GM19397 (cell line): Measurements from ENCODE around the gene PLXNA3.

Experiments
- ATAC-seq: cut with Tn5 transposase; IDR thresholded peaks from one replicate; pipeline ENCODE4 v1.9.1; 2021; ENCODE audit warnings: mild to moderate bottlenecking, moderate library complexity; ENCODE audit not compliant: unreplicated experiment

Gene PLXNA3

DNA sequence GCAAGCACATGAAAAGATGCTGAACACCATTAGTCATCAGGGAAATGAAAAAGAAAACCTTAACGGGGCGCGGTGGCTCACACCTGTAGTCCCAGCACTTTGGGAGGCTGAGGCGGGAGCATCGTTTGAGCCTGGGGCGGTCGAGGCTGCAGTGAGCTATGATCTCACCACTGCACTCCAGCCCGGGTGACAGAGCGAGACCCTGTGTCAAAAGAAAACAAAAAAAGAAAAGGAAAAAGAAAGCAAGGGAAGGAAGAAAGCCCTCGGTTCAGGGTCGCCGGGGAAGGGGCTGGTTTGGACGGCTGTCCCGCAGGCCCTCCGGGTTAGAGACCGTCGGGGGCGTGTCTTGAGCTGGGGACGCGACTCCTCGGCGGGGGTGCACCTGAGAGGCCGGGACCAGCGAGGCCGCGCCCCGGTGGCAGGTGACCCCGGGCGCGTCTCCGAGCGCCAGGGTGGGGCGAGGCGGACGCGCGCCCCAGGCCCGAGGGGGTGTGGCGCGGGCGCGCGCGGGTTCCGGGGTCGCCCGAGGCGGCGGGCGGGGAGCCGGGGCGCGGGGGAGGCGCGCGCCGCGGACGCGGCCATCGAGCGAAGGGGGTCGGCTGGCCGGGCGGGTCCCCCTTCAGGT lies 478 bp upstream of the PLXNA3 start:
- ATAC-seq = no peak

DNA sequence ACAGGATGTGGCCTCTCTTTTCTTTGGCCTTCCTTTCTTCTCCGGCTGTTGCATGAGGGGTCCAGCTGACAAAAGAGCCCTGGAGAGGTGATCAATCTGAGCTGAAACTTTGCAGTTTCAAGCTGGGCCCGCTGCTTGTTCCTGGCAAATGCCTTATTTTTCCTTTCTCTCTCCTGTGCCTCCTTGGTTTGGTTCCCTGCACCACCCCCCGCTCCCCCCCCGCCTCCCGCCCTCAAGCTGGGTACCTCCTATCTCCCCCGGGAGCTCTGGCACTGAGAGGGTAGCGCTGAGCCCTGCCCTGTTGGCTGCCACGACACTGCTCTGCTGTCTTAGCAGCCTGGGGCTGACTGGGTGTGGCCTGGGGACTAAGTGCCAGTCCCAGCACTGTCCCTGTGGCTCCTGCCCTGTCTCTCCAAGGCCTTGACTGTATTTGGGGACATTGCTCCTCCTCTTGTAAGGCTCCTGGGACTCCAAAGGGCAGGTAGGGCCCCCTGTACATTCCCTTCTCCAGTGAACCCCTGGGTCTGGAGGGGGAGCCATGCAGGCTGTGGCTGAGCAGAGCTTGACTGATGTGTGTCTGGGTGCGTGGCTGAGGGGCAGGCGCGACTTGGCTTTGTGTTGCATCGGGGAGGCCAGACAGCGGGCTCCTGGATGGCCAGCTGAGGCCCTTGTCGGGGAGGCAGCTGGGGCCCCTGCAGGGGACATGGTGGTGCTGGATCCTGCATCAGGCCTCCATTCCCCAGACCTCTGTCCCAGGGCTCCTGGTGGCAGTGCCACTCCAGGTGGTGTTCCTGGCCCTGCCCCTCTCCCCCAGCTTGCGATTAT lies 1.1 kb downstream of the PLXNA3 start:
- no peak for ATAC-seq

DNA sequence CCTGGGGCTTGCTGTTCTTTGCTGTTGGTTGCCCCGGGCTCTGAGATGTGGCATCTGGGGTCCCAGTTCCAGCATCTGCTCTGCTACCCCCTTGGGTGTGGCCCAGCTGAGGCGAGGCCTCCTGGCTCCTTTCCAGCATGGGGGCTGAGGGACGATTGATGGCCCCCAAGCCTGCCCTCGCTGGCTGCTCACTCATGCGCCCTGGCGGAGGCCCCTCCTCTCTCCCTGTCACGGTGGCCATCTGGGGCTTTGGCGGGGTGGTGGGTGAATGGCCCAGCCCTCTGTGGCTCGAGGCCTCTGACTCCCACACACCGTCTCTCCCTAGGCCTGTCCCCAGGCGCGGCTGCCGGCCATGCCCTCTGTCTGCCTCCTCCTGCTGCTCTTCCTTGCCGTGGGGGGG lies 1.8 kb downstream of the PLXNA3 start:
- ATAC-seq = no peak

DNA sequence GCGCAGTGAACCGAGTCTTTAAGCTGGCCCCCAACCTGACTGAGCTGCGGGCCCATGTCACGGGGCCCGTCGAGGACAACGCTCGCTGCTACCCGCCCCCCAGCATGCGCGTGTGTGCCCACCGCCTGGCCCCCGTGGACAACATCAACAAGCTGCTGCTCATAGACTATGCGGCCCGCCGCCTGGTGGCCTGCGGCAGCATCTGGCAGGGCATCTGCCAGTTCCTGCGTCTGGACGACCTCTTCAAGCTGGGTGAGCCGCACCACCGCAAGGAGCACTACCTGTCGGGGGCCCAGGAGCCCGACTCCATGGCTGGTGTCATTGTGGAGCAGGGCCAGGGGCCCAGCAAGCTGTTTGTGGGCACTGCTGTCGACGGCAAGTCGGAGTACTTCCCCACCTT lies 2.2 kb downstream of the PLXNA3 start:
- no peak for ATAC-seq

DNA sequence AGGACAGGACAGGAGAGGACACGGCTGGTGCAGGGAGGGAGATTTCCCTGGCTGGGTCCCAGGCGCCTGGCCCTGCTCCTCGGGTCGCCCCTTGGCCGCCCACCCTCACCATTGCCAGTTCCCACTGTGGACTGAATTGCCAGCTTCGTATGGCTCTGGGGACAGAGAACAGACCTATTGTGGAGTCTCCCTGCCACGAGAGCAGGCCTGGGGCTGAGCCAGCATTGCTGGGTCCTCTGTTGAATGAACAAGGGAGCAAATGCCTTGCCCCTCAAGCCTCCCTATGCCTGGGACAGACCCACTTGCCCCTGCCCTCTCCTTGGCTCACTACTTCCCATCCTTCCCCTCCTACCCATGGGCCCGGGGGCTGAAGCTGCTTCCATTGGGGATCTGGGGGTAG lies 4.3 kb downstream of the PLXNA3 start:
- ATAC-seq = no peak

DNA sequence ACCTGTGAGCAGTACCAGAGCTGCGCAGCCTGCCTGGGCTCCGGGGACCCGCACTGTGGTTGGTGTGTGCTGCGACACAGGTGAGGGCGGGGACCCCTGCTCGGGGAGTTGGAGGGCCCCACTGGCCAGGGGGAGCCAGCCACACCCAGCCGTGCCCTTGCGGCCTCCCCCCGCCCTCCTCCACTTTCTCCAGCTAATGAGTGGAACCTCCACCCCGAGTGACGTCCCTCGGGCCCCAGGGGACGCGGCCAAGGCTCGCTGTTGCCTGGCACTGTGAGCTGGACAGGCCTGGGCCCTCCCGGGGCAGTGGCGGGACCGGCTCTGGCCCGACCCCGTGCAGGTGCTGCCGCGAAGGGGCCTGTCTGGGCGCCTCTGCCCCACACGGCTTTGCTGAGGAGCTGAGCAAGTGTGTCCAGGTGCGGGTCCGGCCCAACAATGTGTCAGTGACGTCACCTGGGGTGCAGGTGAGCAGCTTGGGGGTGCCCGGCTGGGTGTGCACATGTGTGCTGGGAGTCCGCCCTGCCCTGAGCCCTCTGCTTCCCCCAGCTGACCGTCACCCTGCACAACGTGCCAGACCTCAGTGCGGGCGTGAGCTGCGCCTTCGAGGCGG lies 5.6 kb downstream of the PLXNA3 start:
- no peak for ATAC-seq

DNA sequence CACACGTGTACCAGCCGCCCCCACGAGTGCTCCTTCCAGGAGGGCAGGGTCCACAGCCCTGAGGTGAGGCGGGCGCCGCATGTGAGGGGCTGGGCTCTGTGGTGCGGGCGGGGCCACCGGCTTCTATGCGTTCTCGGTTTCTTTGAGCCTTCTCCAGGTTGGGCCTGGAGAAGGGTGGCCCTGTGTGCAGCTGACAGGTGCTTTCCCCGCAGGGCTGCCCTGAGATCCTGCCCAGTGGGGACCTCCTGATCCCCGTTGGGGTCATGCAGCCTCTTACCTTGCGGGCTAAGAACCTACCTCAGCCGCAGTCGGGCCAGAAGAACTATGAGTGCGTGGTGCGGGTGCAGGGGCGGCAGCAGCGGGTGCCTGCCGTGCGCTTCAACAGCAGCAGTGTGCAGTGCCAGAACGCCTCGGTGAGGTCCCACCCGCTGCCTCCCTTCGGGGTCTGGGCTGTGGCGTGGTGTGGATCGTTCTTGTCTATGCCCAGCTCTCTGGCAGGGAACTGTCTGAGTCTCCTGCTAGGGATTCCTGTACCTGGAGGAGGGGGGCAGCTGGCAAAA lies 6.8 kb downstream of the PLXNA3 start:
- no peak for ATAC-seq

DNA sequence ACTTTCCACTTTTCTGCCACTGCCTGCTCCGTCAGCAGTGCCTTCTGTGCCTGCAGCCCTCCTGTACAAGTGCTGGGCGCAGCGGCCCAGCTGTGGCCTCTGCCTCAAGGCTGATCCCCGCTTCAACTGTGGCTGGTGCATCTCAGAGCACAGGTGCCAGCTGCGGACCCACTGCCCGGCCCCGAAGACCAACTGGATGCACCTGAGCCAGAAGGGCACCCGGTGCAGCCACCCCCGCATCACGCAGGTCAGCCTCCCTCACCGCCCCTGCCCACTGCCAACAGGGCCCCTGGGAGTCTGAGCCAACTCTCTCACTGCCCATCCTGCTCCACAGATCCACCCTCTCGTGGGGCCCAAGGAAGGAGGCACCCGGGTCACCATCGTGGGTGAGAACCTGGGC lies 7.5 kb downstream of the PLXNA3 start:
- no peak for ATAC-seq

DNA sequence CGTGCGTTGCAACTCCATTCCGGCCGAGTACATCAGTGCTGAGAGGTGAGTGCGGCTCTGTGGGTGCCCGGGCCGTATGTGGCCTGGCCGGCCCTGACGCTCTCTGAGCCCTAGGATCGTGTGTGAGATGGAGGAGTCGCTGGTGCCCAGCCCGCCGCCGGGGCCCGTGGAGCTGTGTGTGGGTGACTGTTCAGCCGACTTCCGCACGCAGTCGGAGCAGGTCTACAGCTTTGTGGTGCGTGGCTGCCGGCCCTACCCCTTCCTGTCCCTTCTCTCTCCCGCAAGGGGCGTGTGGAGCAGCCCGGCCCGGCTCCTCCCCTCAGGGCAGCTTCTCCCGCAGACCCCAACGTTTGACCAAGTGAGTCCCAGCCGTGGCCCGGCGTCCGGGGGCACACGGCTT lies 8.0 kb downstream of the PLXNA3 start:
- no peak for ATAC-seq

DNA sequence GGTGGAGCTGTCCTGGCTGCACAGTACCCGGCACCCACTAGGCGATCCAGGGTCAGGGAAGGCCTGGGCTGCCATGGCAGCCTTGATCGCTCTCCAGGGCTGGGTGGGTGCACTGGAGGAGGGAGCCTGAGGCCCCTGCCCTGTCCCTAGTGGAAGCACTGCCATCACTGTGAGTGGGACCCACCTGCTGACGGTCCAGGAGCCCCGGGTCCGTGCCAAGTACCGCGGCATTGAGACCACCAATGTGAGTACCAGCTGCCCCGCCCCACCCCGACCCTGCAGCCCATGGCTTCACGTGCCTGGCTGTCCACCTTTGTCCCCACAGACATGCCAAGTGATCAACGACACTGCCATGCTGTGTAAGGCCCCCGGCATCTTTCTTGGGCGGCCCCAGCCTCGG lies 8.8 kb downstream of the PLXNA3 start:
- no peak for ATAC-seq

DNA sequence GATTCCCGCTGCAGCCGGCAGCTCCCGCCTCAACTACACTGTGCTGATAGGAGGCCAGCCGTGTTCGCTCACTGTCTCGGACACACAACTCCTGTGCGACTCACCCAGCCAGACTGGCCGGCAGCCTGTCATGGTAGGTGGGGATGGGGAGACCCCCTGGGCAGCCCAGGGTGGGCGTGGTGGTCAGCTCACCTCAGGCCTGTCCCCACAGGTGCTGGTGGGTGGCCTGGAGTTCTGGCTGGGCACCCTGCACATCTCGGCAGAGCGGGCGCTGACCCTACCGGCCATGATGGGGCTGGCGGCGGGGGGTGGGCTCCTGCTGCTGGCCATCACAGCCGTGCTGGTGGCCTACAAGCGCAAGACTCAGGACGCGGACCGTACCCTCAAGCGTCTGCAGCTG lies 9.5 kb downstream of the PLXNA3 start:
- ATAC-seq = no peak

DNA sequence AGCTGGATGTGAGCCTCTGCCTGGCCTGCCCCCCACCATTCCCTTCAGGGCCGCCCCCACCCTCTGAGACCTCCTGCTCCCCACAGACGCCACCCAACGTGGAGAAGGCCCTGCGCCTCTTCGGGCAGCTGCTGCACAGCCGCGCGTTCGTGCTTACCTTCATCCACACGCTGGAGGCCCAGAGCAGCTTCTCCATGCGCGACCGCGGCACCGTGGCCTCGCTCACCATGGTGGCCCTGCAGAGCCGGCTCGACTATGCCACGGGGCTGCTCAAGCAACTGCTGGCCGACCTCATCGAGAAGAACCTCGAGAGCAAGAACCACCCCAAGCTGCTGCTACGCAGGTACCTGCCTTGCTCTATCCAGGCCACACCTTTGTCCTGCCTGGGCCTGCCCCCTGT lies 10.1 kb downstream of the PLXNA3 start:
- ATAC-seq = no peak

DNA sequence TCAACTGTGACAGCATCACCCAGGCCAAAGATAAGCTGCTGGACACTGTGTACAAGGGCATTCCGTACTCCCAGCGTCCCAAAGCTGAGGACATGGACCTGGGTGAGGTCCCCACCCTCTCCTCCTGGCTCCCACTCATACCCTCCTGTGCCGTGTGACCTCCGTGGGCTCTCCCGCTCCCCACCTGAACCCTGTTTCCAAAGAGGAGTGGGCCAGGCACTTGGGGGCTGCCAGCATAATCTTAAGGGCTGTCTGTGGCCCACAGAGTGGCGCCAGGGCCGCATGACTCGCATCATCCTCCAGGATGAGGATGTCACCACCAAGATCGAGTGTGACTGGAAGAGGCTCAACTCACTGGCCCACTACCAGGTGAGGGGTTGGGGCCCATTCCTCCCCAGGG lies 11.0 kb downstream of the PLXNA3 start:
- ATAC-seq = no peak

DNA sequence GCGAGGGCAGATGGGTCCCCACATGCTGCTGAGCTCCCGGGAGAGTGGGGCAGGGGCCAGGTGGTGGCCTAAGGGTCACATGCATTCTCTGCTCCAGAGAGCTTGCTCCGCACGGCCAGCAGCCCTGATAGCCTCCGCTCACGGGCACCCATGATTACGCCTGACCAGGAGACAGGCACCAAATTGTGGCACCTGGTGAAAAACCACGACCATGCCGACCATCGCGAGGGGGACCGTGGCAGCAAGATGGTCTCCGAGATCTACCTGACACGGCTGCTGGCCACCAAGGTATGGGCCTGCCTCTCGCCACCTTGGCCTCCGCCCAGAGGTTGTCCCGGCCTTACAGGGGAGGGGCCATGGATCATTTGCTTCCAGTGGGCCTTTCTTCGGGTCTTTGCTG lies 11.8 kb downstream of the PLXNA3 start:
- ATAC-seq = no peak

DNA sequence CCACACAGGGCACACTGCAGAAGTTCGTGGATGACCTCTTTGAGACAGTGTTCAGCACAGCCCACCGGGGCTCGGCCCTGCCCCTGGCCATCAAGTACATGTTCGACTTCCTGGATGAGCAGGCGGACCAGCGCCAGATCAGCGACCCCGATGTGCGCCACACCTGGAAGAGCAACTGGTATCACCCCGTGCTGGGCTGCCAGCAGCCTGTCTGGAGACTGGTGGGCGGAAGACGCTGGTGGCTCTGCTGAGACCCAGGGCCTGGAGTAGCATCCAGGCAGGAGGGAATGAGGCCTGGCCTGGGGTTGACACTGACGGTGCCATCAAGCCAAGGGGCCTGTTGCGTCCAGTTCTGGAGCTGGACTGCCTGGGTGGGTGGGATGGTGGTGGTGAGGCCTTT lies 12.4 kb downstream of the PLXNA3 start:
- no peak for ATAC-seq

DNA sequence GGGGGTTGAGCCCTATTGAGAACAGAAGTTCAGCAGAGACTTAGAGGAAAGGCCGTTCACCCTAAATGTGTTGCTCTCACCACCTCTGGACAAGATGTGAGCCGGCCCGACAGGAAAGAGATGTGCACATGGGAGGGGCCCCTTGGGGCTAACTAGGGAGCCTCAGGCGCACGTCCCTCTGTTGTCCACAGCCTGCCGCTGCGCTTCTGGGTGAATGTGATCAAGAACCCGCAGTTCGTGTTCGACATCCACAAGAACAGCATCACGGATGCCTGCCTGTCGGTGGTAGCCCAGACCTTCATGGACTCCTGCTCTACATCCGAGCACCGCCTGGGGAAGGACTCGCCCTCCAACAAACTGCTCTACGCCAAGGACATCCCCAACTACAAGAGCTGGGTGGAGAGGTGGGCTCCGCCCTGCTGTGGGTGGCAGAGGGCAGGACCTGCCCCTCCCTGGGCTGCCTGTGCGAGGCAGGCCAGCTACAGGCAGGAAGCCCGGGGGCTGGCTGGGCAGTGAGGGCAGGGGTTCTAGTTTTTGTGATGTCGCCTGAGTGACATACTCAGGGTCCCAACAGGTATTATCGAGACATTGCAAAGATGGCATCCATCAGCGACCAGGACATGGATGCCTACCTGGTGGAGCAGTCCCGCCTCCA lies 13.0 kb downstream of the PLXNA3 start:
- no peak for ATAC-seq

DNA sequence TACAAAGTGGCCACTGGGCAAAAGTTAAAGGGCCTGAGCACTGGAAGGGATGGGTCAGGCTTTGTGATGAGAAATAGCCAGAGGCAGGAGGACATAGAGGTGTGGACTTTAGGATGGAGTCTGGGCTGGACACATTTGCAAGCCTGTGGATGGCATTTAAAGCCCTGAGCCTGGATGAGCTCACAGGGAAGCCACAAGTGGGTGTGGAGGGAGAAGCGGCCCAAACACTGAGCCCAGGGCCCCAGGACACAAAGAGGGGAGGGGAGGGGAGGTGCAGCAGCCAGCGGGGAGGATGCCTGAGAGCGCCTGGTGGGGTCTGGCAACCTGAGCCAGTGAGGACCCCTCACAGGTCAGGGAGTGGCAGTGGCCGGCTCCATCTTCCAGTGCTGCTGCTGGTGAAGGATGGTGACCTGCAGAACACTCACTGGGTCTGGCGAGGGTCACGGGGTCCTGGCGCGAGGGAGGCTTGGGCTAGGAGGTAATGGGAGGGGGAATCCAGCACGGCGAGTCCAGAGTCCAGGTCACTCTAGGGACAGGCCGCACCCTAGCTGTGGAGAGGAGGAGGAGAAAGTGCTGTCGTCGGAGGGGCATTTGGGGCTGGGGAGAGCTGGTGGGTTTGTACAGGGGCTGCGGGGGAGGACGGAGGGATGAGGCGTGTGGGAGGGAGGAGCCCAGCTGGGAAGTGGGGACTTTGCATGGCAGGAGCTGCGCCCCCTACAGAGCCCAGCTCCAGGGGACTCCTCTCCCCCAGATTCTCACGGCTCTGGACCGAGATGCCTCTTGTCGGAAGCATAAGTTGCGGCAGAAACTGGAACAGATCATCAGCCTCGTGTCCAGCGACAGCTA lies 14.0 kb downstream of the PLXNA3 start:
- no peak for ATAC-seq

DNA sequence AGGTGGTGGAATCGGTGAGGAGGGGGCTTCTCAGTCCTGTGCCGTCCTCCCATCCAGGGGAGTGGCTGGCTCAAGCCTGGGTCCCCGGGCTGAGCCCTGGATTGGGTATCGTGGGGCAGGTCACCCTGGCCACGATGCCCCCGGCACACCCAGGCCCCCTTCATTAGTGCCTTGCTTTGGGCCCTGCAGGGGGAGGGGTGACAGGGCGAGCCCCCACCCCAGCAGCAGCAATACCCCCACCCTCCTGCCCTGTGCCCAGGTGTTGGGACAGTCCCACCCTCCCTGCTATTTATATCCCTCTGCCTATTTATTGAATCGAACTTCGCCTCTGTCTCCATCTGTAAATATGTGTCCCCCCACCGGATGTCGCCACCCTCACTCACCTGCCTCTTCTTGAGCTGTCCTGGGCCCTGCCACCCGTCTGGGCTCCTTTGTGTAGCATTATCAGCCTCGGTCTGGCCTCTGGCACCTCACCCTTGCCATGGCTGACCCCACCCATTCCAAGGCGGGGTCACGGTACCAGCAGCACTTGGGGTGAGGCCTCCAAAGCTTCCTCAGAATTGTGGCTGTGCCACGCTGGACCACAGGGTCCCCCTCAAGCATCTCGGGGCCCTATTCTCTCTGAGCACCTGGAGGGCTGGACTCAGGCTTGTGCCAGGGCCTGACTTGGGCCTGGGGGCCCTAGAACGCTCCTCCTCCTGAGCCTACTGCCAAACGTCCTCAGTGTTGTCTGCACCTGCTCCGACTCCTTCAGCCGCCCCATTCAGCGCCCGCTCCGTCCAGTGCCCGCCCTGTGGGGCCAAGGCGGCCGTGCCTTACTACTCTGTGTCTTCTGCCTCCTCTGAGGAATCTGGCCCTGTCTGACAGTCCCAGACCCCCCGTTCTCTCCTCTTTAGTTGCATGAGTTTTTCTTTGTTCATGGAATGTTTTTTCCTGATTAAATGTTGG lies 14.9 kb downstream of the PLXNA3 start:
- no peak for ATAC-seq

DNA sequence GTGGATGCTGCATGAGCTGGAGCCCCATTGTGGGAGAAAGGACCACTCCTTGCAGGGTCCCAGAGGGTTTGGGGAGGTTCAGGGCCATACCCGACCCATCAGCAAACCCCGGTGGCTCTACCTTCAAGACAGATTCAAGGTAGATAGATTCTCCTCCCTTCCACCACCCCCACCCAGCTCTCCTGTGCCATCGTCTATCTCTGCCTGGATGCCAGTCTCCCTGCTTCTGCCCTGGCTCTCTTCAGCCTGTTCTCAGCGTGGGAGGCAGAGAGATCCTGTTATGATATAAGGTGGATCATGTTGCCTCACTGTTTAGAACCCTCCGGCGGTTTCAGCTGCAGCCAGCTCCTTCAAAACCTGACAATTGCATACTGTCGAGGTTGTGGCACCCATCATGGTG lies 15.6 kb downstream of the PLXNA3 start:
- no peak for ATAC-seq
